Stomach (tissue), 4 donors: Measurements from ENCODE around the gene GRIN2C.

Source experiments
- POLR2A ChIP-seq, 4 donors: fragments of 450-650 bp; IDR thresholded peaks; one replicate each; pipeline ENCODE4 v1.6.1; 2016; ENCODE audit warnings: antibody characterized with exemption in 4 of 4, control low read depth in 2 of 4, mild to moderate bottlenecking in 1 of 4, moderate library complexity in 1 of 4
- POLR2AphosphoS5 ChIP-seq, 3 donors: sonication (generic); formaldehyde crosslinking; IDR thresholded peaks; one replicate each; pipeline ENCODE4 v1.6.1; 2016; ENCODE audit warnings: antibody characterized with exemption in 3 of 3
- TF ChIP-seq, protein P1 (sequence below), 7 experiments: fragments of 450-650 bp in 4 of 7; fragments of 200-600 bp in 3 of 7; sonication (generic) in 3 of 7; IDR thresholded peaks; one replicate each; pipeline ENCODE4 v1.5.1; 2016 to 2019; ENCODE audit warnings: antibody characterized with exemption in 7 of 7, control low read depth in 2 of 7, mild to moderate bottlenecking in 1 of 7

DNA sequence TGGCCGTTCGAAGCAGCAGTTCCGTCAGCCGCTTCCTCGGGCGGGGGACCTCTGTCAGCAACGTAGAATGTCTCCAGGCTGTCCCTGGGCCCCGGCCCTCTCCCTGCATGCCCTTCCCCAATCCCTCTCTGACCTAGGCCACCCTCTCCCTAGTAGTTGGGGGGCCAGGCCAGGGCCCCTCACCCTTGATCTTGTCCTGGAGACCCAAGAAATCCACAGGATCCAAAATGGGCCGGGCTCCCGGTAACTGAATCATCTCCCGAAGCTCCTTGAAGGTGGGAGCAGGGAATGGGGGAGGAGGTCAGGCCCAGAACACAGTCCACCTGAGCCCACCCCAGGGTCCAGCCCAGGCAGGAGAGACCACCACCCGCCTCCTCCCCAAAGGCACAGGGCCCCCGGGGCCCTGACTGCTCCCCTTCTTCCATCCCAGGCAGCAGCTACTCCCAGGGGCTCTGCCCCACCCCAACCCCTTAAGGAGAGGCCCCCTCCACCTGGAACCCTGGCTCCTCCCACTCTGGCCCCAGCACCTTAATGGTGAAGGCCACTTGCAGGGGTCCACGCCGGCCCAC is 4.7 kb upstream of the GRIN2C start:
- TF ChIP-seq, protein P1, sequence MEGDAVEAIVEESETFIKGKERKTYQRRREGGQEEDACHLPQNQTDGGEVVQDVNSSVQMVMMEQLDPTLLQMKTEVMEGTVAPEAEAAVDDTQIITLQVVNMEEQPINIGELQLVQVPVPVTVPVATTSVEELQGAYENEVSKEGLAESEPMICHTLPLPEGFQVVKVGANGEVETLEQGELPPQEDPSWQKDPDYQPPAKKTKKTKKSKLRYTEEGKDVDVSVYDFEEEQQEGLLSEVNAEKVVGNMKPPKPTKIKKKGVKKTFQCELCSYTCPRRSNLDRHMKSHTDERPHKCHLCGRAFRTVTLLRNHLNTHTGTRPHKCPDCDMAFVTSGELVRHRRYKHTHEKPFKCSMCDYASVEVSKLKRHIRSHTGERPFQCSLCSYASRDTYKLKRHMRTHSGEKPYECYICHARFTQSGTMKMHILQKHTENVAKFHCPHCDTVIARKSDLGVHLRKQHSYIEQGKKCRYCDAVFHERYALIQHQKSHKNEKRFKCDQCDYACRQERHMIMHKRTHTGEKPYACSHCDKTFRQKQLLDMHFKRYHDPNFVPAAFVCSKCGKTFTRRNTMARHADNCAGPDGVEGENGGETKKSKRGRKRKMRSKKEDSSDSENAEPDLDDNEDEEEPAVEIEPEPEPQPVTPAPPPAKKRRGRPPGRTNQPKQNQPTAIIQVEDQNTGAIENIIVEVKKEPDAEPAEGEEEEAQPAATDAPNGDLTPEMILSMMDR (IDR thresholded peaks at IDR 0.05): no peak
- TF ChIP-seq POLR2A (IDR thresholded peaks at IDR 0.05): no peak
- no peak for TF ChIP-seq POLR2AphosphoS5 (IDR thresholded peaks at IDR 0.05)
